ENCODE data around the gene MBD4. TPM values are rescaled to one million over a fixed set of nuclear protein-coding genes. Genes with fewer than 3 reads are reported as not detected.

Gene MBD4
- total and polyA plus RNA-seq, 4 donors, result 16.7 to 49.8 (median 36.2) TPM

DNA sequence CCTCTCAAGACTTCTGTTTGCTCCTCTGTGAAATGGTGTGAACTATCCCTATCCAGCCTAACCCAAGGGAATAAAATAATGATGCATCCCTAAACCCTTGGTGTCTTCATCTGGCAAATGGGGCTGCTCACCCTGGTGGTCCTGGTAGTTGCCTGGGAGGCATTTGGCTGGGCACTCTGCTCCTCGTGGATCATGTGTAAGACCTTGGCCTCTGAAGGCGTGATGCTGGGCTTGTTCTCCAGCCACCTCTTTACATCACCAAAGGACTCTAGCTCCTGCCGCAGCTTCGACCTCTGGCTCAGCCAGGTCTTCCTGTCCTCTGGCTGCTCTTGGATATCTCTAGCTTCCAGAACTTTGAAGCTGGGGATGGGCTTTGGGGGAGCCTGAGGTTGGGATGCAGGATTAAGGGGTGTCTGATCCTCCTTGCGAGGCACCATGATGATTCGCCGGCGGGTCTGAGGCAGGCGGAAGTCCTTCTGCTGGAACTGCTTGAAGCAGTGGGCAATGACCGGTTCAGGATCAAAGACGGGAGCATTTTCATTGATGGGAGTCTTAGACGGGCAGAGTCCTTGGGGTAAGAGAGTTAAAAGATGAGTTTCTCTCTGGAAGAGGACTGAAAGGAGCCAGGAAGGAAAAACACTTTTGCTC is 18.4 kb downstream of the MBD4 start:
- ATAC-seq (ENCODE audit: insufficient read depth, low FRiP score) (no peak), DNase-seq (no peak)
- WGBS, 2 donors, result 96 to 97% methylated on average over 12 of the region's 12 CpGs
- Histone ChIP-seq H3K27ac (ENCODE audit: low read depth in 1 of 2, low read length in 1 of 2) (no peak overlapping the region), H3K9me3 (ENCODE audit: control insufficient read depth in 4 of 4, insufficient read depth in 3 of 4, low read length in 3 of 4) (no peaks in the 10 kb centered on the region), H3K27me3 (ENCODE audit: control insufficient read depth in 3 of 3, insufficient read depth in 3 of 3, low read length in 2 of 3) (no peaks in the 10 kb centered on the region), H3K9ac (ENCODE audit: insufficient read depth in 1 of 2, low read length in 2 of 2) (no peak overlapping the region), H3K4me3 (no peak overlapping the region), H3K36me3 (ENCODE audit: control insufficient read depth in 4 of 4, insufficient read depth in 4 of 4, low read length in 4 of 4) (no peaks in the 10 kb centered on the region), H3K4me1 (ENCODE audit: control insufficient read depth in 5 of 5, insufficient read depth in 5 of 5, low read length in 5 of 5) (peaks cover 0 to 11% (median 5%) of the 10 kb centered on the region in 5 donors)
- TF ChIP-seq, protein P1, sequence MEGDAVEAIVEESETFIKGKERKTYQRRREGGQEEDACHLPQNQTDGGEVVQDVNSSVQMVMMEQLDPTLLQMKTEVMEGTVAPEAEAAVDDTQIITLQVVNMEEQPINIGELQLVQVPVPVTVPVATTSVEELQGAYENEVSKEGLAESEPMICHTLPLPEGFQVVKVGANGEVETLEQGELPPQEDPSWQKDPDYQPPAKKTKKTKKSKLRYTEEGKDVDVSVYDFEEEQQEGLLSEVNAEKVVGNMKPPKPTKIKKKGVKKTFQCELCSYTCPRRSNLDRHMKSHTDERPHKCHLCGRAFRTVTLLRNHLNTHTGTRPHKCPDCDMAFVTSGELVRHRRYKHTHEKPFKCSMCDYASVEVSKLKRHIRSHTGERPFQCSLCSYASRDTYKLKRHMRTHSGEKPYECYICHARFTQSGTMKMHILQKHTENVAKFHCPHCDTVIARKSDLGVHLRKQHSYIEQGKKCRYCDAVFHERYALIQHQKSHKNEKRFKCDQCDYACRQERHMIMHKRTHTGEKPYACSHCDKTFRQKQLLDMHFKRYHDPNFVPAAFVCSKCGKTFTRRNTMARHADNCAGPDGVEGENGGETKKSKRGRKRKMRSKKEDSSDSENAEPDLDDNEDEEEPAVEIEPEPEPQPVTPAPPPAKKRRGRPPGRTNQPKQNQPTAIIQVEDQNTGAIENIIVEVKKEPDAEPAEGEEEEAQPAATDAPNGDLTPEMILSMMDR (IDR thresholded peaks at IDR 0.05; ENCODE audit: control extremely low read depth, extremely low read depth), result no peak

DNA sequence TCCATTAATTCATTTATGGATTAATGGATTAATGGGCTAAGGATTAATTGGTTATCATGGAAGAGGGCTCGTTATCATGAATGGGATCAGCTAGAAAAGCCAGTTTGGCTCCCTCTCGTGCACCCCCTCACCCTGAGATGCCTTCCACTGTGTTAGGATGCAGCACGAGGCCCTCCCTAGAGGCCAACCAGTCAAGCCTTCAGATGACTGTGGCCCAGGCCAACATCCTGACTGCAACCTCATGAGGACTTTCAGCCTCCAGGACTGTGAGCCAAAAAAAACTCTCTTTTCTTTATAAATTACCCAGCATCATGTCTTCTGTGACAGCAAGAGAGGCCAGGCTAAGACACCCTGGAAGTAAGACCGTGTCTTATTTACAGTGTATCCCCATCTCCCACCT is 20.3 kb downstream of the MBD4 start:
- H3K9me3 ChIP-seq (ENCODE audit: control insufficient read depth in 4 of 4, insufficient read depth in 3 of 4, low read length in 3 of 4), result no peaks in the 10 kb centered on the region
- H3K36me3 ChIP-seq (ENCODE audit: control insufficient read depth in 4 of 4, insufficient read depth in 4 of 4, low read length in 4 of 4), result no peaks in the 10 kb centered on the region
- H3K27me3 ChIP-seq (ENCODE audit: control insufficient read depth in 3 of 3, insufficient read depth in 3 of 3, low read length in 2 of 3), result no peaks in the 10 kb centered on the region
- no peak overlapping the region for H3K4me3 ChIP-seq
- peak in 1 of 3 donors; percentile 3 for DNase-seq
- TF ChIP-seq, protein P1 (IDR thresholded peaks at IDR 0.05; ENCODE audit: control extremely low read depth, extremely low read depth), result no peak
- no peak overlapping the region for H3K9ac ChIP-seq (ENCODE audit: insufficient read depth in 1 of 2, low read length in 2 of 2)
- no peak for ATAC-seq (ENCODE audit: insufficient read depth, low FRiP score)
- 86 to 87% methylated on average over 4 of the region's 4 CpGs for WGBS, 2 donors
- H3K4me1 ChIP-seq (ENCODE audit: control insufficient read depth in 5 of 5, insufficient read depth in 5 of 5, low read length in 5 of 5), result peaks cover 0 to 12% (median 5%) of the 10 kb centered on the region in 5 donors
- no peak overlapping the region for H3K27ac ChIP-seq (ENCODE audit: low read depth in 1 of 2, low read length in 1 of 2)

DNA sequence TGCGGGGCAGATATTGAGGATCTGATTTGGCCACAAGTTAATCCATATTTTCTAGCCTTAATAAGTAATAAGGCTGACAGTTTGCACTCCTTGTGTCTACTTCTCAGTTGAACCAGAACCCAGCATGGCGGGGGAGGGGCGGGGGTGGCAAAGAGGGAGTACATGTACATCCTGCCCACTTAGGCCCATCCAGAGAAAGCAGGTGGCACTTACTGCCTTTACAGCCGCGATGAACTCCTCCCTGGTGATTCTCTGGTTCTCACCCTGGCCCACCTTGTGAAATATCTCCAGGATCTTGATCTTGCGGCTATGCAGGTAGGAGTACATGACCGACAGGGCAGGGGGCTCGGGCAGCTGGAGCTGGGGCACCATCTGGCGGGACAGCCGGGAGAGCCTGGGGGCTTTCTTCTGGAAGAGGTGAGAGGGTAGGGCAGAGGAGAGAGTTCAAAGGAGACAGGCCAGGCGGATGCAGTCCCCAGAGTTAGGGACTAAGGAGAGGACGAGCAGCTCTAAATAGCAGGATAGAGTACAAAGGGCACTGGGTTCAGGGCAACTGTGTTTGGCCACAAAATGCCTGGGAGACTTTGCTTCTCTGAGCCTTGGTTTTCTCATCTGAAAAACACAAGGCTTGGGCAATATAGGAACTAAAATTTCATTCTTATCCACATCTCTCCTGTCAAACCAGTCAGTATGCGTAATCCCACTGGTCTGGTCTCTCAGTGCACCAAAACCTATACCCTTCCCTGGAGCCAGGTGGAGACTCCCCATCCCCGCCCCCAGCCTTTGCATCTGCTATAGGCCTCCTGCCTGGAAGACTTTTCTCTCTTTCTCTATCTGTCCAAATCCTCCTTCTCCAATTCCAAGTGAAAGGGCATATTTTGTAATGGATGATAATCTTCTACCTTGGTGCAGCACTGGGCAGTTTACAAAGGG is 21.4 kb downstream of the MBD4 start:
- TF ChIP-seq, protein P1 (IDR thresholded peaks at IDR 0.05; ENCODE audit: control extremely low read depth, extremely low read depth), result no peak
- DNase-seq (no peak), ATAC-seq (ENCODE audit: insufficient read depth, low FRiP score) (no peak)
- Histone ChIP-seq H3K36me3 (ENCODE audit: control insufficient read depth in 4 of 4, insufficient read depth in 4 of 4, low read length in 4 of 4) (no peaks in the 10 kb centered on the region), H3K4me3 (no peak overlapping the region), H3K4me1 (ENCODE audit: control insufficient read depth in 5 of 5, insufficient read depth in 5 of 5, low read length in 5 of 5) (peaks cover 0 to 24% (median 10%) of the 10 kb centered on the region in 5 donors), H3K9ac (ENCODE audit: insufficient read depth in 1 of 2, low read length in 2 of 2) (peak overlapping the region in 1 of 2 donors; percentile 16), H3K9me3 (ENCODE audit: control insufficient read depth in 4 of 4, insufficient read depth in 3 of 4, low read length in 3 of 4) (no peaks in the 10 kb centered on the region), H3K27me3 (ENCODE audit: control insufficient read depth in 3 of 3, insufficient read depth in 3 of 3, low read length in 2 of 3) (no peaks in the 10 kb centered on the region), H3K27ac (ENCODE audit: low read depth in 1 of 2, low read length in 1 of 2) (peak overlapping the region in 1 of 2 donors; percentile 24)
- WGBS, 2 donors, result 93 to 95% methylated on average over 14 of the region's 14 CpGs
